Measurements from ENCODE around the gene DRC3. TPM values are rescaled to one million over a fixed set of nuclear protein-coding genes. Genes with fewer than 3 reads are reported as not detected.

DRC3 gene
- total RNA-seq, 1 experiment from 2014 or later: 2.4 TPM

DNA sequence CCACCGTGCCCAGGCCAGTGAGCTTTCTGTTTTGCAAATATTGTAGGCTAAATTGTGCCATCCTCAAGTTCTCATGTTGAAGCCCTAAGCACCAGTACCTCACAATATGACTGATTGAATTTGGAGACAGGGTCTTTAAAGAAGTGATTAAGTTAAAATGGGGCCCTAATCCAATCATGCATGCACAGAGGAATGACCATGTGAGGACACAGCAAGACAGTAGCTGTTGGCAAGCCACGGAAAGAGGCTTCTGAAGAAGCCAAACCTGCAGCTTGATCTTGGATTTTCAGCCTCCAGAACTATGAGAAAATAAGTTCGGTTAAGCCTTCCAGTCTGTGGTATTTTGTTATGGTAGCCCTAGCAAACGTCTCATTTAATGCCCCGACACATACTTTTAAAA, 25.4 kb upstream of the DRC3 start:
- no peaks in the 10 kb centered on the region for H3K9me3 ChIP-seq (ENCODE audit: control insufficient read depth in 1 of 2, insufficient read depth in 1 of 2, low read depth in 1 of 2, low read length in 2 of 2)
- no TSS peak for BruUV-seq (replicated peaks)
- no peaks in the 10 kb centered on the region for H3K27me3 ChIP-seq (ENCODE audit: insufficient read depth, low read length)
- intact Hi-C loops (cut with micrococcal nuclease): no loop called here
- no peaks in the 10 kb centered on the region for H3K79me2 ChIP-seq (ENCODE audit: insufficient read depth, low read length)
- H2AFZ ChIP-seq (ENCODE audit: low read depth, low read length, poor library complexity, severe bottlenecking): no peak overlapping the region
- H3K9ac ChIP-seq (ENCODE audit: low read length): no peak overlapping the region
- TF ChIP-seq RAD21 (IDR thresholded peaks at IDR 0.05; ENCODE audit: low read depth): no peak
- no peak for TF ChIP-seq CBX3 (IDR thresholded peaks at IDR 0.05; ENCODE audit: low read depth)
- no peak for TF ChIP-seq POLR2AphosphoS5 (IDR thresholded peaks at IDR 0.05; ENCODE audit: low read depth, low read length)
- no peak for TF ChIP-seq POLR2A (IDR thresholded peaks at IDR 0.05; ENCODE audit: borderline replicate concordance, extremely low read depth, insufficient read depth, insufficient read length)
- no peak for TF ChIP-seq EZH2phosphoT487 (IDR thresholded peaks at IDR 0.05; ENCODE audit: borderline replicate concordance)
- TF ChIP-seq JUND (IDR thresholded peaks at IDR 0.05): no peak
- TF ChIP-seq TCF7L2 (IDR thresholded peaks at IDR 0.05; ENCODE audit: borderline replicate concordance, extremely low read depth, insufficient read depth, insufficient read length): no peak
- no peak for TF ChIP-seq ZNF274 (IDR thresholded peaks at IDR 0.05; ENCODE audit: low read depth, low read length)
- TF ChIP-seq EGR1 (IDR thresholded peaks at IDR 0.05; ENCODE audit: low read depth): no peak
- TF ChIP-seq, protein P1, sequence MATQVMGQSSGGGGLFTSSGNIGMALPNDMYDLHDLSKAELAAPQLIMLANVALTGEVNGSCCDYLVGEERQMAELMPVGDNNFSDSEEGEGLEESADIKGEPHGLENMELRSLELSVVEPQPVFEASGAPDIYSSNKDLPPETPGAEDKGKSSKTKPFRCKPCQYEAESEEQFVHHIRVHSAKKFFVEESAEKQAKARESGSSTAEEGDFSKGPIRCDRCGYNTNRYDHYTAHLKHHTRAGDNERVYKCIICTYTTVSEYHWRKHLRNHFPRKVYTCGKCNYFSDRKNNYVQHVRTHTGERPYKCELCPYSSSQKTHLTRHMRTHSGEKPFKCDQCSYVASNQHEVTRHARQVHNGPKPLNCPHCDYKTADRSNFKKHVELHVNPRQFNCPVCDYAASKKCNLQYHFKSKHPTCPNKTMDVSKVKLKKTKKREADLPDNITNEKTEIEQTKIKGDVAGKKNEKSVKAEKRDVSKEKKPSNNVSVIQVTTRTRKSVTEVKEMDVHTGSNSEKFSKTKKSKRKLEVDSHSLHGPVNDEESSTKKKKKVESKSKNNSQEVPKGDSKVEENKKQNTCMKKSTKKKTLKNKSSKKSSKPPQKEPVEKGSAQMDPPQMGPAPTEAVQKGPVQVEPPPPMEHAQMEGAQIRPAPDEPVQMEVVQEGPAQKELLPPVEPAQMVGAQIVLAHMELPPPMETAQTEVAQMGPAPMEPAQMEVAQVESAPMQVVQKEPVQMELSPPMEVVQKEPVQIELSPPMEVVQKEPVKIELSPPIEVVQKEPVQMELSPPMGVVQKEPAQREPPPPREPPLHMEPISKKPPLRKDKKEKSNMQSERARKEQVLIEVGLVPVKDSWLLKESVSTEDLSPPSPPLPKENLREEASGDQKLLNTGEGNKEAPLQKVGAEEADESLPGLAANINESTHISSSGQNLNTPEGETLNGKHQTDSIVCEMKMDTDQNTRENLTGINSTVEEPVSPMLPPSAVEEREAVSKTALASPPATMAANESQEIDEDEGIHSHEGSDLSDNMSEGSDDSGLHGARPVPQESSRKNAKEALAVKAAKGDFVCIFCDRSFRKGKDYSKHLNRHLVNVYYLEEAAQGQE (IDR thresholded peaks at IDR 0.05; ENCODE audit: low read depth): no peak
- no peak for TF ChIP-seq ZFX (IDR thresholded peaks at IDR 0.05)
- TF ChIP-seq, protein P2, sequence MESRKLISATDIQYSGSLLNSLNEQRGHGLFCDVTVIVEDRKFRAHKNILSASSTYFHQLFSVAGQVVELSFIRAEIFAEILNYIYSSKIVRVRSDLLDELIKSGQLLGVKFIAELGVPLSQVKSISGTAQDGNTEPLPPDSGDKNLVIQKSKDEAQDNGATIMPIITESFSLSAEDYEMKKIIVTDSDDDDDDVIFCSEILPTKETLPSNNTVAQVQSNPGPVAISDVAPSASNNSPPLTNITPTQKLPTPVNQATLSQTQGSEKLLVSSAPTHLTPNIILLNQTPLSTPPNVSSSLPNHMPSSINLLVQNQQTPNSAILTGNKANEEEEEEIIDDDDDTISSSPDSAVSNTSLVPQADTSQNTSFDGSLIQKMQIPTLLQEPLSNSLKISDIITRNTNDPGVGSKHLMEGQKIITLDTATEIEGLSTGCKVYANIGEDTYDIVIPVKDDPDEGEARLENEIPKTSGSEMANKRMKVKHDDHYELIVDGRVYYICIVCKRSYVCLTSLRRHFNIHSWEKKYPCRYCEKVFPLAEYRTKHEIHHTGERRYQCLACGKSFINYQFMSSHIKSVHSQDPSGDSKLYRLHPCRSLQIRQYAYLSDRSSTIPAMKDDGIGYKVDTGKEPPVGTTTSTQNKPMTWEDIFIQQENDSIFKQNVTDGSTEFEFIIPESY (IDR thresholded peaks at IDR 0.05; ENCODE audit: extremely low read depth, insufficient replicate concordance, low read length): no peak
- no peak for TF ChIP-seq EZH2 (IDR thresholded peaks at IDR 0.05)
- no peak for TF ChIP-seq ELF1 (IDR thresholded peaks at IDR 0.05; ENCODE audit: borderline replicate concordance, low read depth)
- TF ChIP-seq, protein P3, sequence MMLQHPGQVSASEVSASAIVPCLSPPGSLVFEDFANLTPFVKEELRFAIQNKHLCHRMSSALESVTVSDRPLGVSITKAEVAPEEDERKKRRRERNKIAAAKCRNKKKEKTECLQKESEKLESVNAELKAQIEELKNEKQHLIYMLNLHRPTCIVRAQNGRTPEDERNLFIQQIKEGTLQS (IDR thresholded peaks at IDR 0.05): no peak
- no peak for TF ChIP-seq SIN3A (IDR thresholded peaks at IDR 0.05; ENCODE audit: low read depth)
- TF ChIP-seq CEBPB (IDR thresholded peaks at IDR 0.05; ENCODE audit: low read depth): no peak
- ChIA-PET RAD21 (ENCODE audit: low non-redundant PET in 1 of 2, low total read pairs in 2 of 2, uncharacterized antibody in 2 of 2, unreplicated experiment in 2 of 2) (no interaction called here), CTCF (interaction anchor here (1.4 kb wide), 1 partner anchor 28 kb away, joined by 4 read pairs; no protein-coding TSS in a partner anchor), POLR2A (interaction anchor here (1.6 kb wide), 1 partner anchor 25 kb away, joined by 4 read pairs; the partner anchor contains the start of genes DRC3 and TOM1L2)
- no peaks in the 10 kb centered on the region for H3K36me3 ChIP-seq (ENCODE audit: control insufficient read depth in 1 of 2, insufficient read depth in 2 of 2, low read length in 2 of 2)
- H3K27ac ChIP-seq (ENCODE audit: low read depth, low read length): no peak overlapping the region
- peaks cover 37 to 38% of the 10 kb centered on the region in 2 experiments for H3K4me1 ChIP-seq (ENCODE audit: control insufficient read depth in 1 of 2, insufficient read depth in 2 of 2, low read length in 2 of 2)
- H3K4me2 ChIP-seq (ENCODE audit: low read length): no peak overlapping the region
- no peaks in the 10 kb centered on the region for H4K20me1 ChIP-seq (ENCODE audit: insufficient read depth)
- DNase-seq (ENCODE audit: low read depth, low spot score) (no peak), ATAC-seq (no peak)
- H3K9me2 ChIP-seq (ENCODE audit: insufficient read depth): no peaks in the 10 kb centered on the region
- H3K4me3 ChIP-seq (replicated peaks in 1 of 2; ENCODE audit: low read depth in 1 of 2, low read length in 2 of 2): no peak overlapping the region

Data from HCT116 (cell line).